Lower leg skin (tissue), 3 donors: ENCODE measurements around the gene ZBTB20.

Experiments used
- POLR2A ChIP-seq, 2 donors: fragments of 450-650 bp; IDR thresholded peaks; one replicate each; pipeline ENCODE4 v1.6.1; 2016 to 2017; ENCODE audit warnings: antibody characterized with exemption in 2 of 2, mild to moderate bottlenecking in 1 of 2, moderate library complexity in 1 of 2
- TF ChIP-seq, protein P1 (sequence below), 3 donors: fragments of 450-650 bp; IDR thresholded peaks; one replicate each; pipeline ENCODE4 v1.5.1; 2016; ENCODE audit warnings: antibody characterized with exemption in 3 of 3, mild to moderate bottlenecking in 3 of 3, moderate library complexity in 2 of 3

DNA sequence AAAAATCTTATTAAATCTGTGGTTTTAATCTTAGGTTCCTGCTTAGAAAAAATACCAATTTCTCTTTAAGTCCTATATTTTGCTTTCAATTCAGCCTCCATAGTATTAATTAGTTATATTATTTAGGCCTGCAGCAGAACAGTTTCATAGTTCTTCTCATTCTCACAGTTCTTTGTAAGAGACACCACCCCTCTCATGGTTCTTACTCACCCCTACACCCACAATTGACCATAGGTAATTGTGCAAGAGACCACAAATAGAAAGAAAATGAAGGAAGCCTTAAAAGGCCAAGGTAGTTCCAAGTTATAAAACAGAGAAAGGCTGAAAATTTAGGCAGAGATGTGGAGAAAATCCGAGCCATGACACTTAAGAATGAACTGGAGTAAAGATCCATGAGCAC lies 438.0 kb downstream of the ZBTB20 start:
- TF ChIP-seq, protein P1, sequence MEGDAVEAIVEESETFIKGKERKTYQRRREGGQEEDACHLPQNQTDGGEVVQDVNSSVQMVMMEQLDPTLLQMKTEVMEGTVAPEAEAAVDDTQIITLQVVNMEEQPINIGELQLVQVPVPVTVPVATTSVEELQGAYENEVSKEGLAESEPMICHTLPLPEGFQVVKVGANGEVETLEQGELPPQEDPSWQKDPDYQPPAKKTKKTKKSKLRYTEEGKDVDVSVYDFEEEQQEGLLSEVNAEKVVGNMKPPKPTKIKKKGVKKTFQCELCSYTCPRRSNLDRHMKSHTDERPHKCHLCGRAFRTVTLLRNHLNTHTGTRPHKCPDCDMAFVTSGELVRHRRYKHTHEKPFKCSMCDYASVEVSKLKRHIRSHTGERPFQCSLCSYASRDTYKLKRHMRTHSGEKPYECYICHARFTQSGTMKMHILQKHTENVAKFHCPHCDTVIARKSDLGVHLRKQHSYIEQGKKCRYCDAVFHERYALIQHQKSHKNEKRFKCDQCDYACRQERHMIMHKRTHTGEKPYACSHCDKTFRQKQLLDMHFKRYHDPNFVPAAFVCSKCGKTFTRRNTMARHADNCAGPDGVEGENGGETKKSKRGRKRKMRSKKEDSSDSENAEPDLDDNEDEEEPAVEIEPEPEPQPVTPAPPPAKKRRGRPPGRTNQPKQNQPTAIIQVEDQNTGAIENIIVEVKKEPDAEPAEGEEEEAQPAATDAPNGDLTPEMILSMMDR (IDR thresholded peaks at IDR 0.05) = no peak
- no peak for TF ChIP-seq POLR2A (IDR thresholded peaks at IDR 0.05)
